Activated gamma-delta T cell (primary cell): ENCODE results near the gene RHOB.

Experiments
- DNase-seq: peaks from one replicate; lab custom pipeline; 2025; lab: John Stamatoyannopoulos, UW

The RHOB gene

GRCh38 chr2:20438334-20439192, 8.3 kb upstream of the RHOB start:
- DNase-seq = no peak

GRCh38 chr2:20439193-20439475, 7.7 kb upstream of the RHOB start:
- DNase-seq = no peak

- no peak for DNase-seq
Observed at GRCh38 chr2:20439503-20439902, 7.4 kb upstream of the RHOB start.

- DNase-seq = no peak
Observed at GRCh38 chr2:20440001-20440560, 6.8 kb upstream of the RHOB start.

GRCh38 chr2:20443276-20443920, 3.5 kb upstream of the RHOB start:
- DNase-seq = no peak

GRCh38 chr2:20444101-20444992, 2.5 kb upstream of the RHOB start:
- DNase-seq = no peak

- no peak for DNase-seq
Observed at GRCh38 chr2:20444993-20445910, 1.6 kb upstream of the RHOB start.

GRCh38 chr2:20446255-20446916, 488 bp upstream of the RHOB start:
- DNase-seq = no peak

GRCh38 chr2:20447437-20448245, 767 bp downstream of the RHOB start:
- no peak for DNase-seq

GRCh38 chr2:20448246-20448976, 1.5 kb downstream of the RHOB start:
- no peak for DNase-seq

GRCh38 chr2:20448977-20449306, 2.1 kb downstream of the RHOB start:
- DNase-seq = no peak

- DNase-seq = no peak
Observed at GRCh38 chr2:20449501-20450200, 2.8 kb downstream of the RHOB start.

- no peak for DNase-seq
Observed at GRCh38 chr2:20450201-20450999, 3.5 kb downstream of the RHOB start.

- DNase-seq = no peak
Observed at GRCh38 chr2:20451000-20451290, 4.1 kb downstream of the RHOB start.

- DNase-seq = no peak
Observed at GRCh38 chr2:20451341-20451740, 4.5 kb downstream of the RHOB start.

GRCh38 chr2:20451761-20452499, 5.1 kb downstream of the RHOB start:
- no peak for DNase-seq

- DNase-seq = no peak
Observed at GRCh38 chr2:20452551-20452950, 5.7 kb downstream of the RHOB start.
